OCI-LY7 (cell line): ENCODE results near the gene AP3S2. TPM values are rescaled to one million over a fixed set of nuclear protein-coding genes. Genes with fewer than 3 reads are reported as not detected.

Source experiments
- BruUV-seq: library from RNA; stranded (reverse); fragments of 400-500 nt; replicated peaks from 2 replicates; lab custom pipeline; 2021; lab: Mats Ljungman, UMichigan
- CTCF ChIA-PET: fragments of 300-600 bp; sonication (Branson Sonifier 250); formaldehyde crosslinking; loops from one replicate; lab custom pipeline; 2022; ENCODE audit warnings: antibody characterized with exemption; ENCODE audit not compliant: unreplicated experiment; lab: Charles Lee
- POLR2A ChIA-PET: fragments of 300-600 bp; sonication (Branson Sonifier 250); formaldehyde crosslinking; loops from one replicate; lab custom pipeline; 2022; ENCODE audit warnings: antibody characterized with exemption; lab: Charles Lee
- DNase-seq: peaks from one replicate; pipeline ENCODE4 v3.0.0-alpha.2; 2015; ENCODE audit warnings: low spot score
- H2AFZ ChIP-seq: fragments of 200-600 bp; sonication (generic), shearing (Covaris generic); 2 replicates; pipeline ENCODE4 v1.6.1; 2014; ENCODE audit warnings: mild to moderate bottlenecking, antibody characterized with exemption, low read length, moderate library complexity
- H3K27ac ChIP-seq: fragments of 200-600 bp; sonication (generic); 2 replicates; pipeline ENCODE4 v1.5.1; 2014; ENCODE audit warnings: mixed run types, low read depth, mild to moderate bottlenecking, moderate library complexity, low read length, inconsistent platforms; ENCODE audit not compliant: poor library complexity, severe bottlenecking
- H3K36me3 ChIP-seq: fragments of 200-600 bp; sonication (generic); 2 replicates; pipeline ENCODE4 v1.6.1; 2014; ENCODE audit warnings: mild to moderate bottlenecking, antibody characterized with exemption, low read length, moderate library complexity, mixed read lengths; ENCODE audit not compliant: insufficient read depth
- H3K4me1 ChIP-seq: fragments of 200-600 bp; sonication (generic); 2 replicates; pipeline ENCODE4 v1.5.1; 2014; ENCODE audit warnings: mild to moderate bottlenecking, low read length; ENCODE audit not compliant: insufficient read depth, poor library complexity, severe bottlenecking
- H3K4me2 ChIP-seq: fragments of 200-600 bp; sonication (generic); 2 replicates; pipeline ENCODE4 v1.6.1; 2014; ENCODE audit warnings: mild to moderate bottlenecking, low read length
- H3K4me3 ChIP-seq: fragments of 200-600 bp; sonication (generic); 2 replicates; pipeline ENCODE4 v1.5.1; 2014; ENCODE audit warnings: mild to moderate bottlenecking, low read depth, low read length; ENCODE audit not compliant: poor library complexity, severe bottlenecking
- H3K79me2 ChIP-seq: fragments of 200-600 bp; sonication (generic); 2 replicates; pipeline ENCODE4 v1.6.1; 2016; ENCODE audit warnings: low read depth, mild to moderate bottlenecking, low read length, moderate library complexity, mixed read lengths; ENCODE audit not compliant: insufficient read depth
- H3K9me2 ChIP-seq: fragments of 200-600 bp; sonication (generic); 2 replicates; pipeline ENCODE4 v1.6.1; 2016; ENCODE audit warnings: mild to moderate bottlenecking, low read length, mixed read lengths; ENCODE audit not compliant: insufficient read depth
- H3K9me3 ChIP-seq: fragments of 200-600 bp; sonication (generic); 2 replicates; pipeline ENCODE4 v1.6.1; 2014; ENCODE audit warnings: mild to moderate bottlenecking, mixed run types, low read length, mixed read lengths
- H4K20me1 ChIP-seq: fragments of 200-600 bp; sonication (generic); 2 replicates; pipeline ENCODE4 v1.6.1; 2014; ENCODE audit warnings: mild to moderate bottlenecking, antibody characterized with exemption, low read length, moderate library complexity, mixed read lengths; ENCODE audit not compliant: insufficient read depth
- EZH2phosphoT487 ChIP-seq: fragments of 200-600 bp; sonication (generic); IDR thresholded peaks from 2 replicates; pipeline ENCODE4 v1.6.1; 2018; ENCODE audit warnings: low read depth, borderline replicate concordance, mild to moderate bottlenecking, mixed run types, antibody characterized with exemption, low read length, moderate library complexity, mixed read lengths
- intact Hi-C: fragments of 100-400 bp; cut with micrococcal nuclease; formaldehyde crosslinking; loops from one replicate; pipeline ENCODE4 v1.10.0; 2022; ENCODE audit not compliant: unreplicated experiment
- total RNA-seq, 2 experiments: library from RNA; depleted of rRNA in 1 of 2; stranded (reverse); fragments of >200 nt in 1 of 2; shearing (Covaris generic) in 1 of 2; gene quantifications; 2 replicates each; pipeline ENCODE4 v1.2.3, GENCODE V29; 2014 to 2022
- TF ChIP-seq, protein P1 (sequence below): fragments of 200-600 bp; sonication (generic); conservative IDR thresholded peaks from 2 replicates; pipeline ENCODE4 v1.5.1; 2014; ENCODE audit warnings: mild to moderate bottlenecking, antibody characterized with exemption, low read length, moderate library complexity, mixed read lengths

AP3S2 gene
- total RNA-seq, 2 experiments from 2014 or later, result 20.8 to 30.4 TPM

DNA sequence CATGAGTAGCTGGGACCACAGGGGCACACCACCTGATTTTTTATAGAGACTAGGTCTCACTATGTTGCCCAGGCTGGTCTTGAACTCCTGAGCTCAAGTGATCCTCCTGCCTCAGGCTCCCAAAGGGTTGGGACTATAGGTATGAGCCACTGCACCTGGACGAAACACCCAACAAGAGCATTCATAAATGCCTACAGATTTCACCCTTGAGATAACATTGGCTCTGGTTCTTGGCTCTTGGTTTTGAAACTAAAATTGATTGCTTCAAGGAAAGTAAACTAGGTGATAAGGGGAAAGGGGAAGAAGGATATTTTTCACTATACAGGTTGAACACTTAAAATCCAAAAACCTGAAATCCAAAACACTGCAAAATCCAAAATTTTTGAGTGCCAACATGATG is 10.3 kb downstream of the AP3S2 start:
- no peaks in the 10 kb centered on the region for H3K4me1 ChIP-seq
- H3K4me2 ChIP-seq, result no peak overlapping the region
- DNase-seq, result no peak
- no peak overlapping the region for H3K27ac ChIP-seq
- H3K9me3 ChIP-seq, result no peaks in the 10 kb centered on the region
- peaks cover 62% of the 10 kb centered on the region for H3K36me3 ChIP-seq
- ChIA-PET CTCF (no interaction called here), POLR2A (no interaction called here)
- no peaks in the 10 kb centered on the region for H3K79me2 ChIP-seq
- no peak for TF ChIP-seq EZH2phosphoT487
- TF ChIP-seq, protein P1, sequence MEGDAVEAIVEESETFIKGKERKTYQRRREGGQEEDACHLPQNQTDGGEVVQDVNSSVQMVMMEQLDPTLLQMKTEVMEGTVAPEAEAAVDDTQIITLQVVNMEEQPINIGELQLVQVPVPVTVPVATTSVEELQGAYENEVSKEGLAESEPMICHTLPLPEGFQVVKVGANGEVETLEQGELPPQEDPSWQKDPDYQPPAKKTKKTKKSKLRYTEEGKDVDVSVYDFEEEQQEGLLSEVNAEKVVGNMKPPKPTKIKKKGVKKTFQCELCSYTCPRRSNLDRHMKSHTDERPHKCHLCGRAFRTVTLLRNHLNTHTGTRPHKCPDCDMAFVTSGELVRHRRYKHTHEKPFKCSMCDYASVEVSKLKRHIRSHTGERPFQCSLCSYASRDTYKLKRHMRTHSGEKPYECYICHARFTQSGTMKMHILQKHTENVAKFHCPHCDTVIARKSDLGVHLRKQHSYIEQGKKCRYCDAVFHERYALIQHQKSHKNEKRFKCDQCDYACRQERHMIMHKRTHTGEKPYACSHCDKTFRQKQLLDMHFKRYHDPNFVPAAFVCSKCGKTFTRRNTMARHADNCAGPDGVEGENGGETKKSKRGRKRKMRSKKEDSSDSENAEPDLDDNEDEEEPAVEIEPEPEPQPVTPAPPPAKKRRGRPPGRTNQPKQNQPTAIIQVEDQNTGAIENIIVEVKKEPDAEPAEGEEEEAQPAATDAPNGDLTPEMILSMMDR, result no peak
- H2AFZ ChIP-seq, result no peak overlapping the region
- no TSS peak for BruUV-seq
- no peaks in the 10 kb centered on the region for H3K9me2 ChIP-seq
- no peak overlapping the region for H3K4me3 ChIP-seq
- intact Hi-C loops, result no loop called here
- no peaks in the 10 kb centered on the region for H4K20me1 ChIP-seq

DNA sequence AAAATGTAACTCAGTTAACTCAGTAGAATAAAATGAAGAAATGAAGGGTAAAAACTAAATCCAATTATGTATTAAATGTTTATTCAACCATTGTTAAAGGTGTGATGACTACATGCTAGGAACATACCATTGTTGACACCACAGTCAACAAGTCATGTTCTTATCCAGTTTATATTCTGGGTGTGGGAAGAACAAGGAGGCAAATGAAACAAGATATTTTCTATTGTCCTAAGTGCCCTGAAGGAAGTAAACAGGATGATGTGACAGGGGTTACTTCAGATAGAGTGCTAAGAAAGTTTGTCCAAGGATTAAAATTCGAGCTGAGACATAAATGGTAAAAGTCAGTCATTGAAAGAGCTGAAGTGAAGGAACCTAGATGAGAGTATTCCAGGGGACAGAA is 13.1 kb downstream of the AP3S2 start:
- Histone ChIP-seq H3K9me2 (no peaks in the 10 kb centered on the region), H2AFZ (no peak overlapping the region), H4K20me1 (no peaks in the 10 kb centered on the region), H3K27ac (no peak overlapping the region), H3K4me1 (no peaks in the 10 kb centered on the region), H3K9me3 (no peaks in the 10 kb centered on the region), H3K4me3 (no peak overlapping the region), H3K79me2 (no peaks in the 10 kb centered on the region), H3K36me3 (peaks cover 65% of the 10 kb centered on the region), H3K4me2 (no peak overlapping the region)
- no peak for TF ChIP-seq EZH2phosphoT487
- TF ChIP-seq, protein P1, result no peak
- ChIA-PET POLR2A (interaction anchor here (0.5 kb wide), 1 partner anchor 371 kb away, joined by 3 read pairs; no protein-coding TSS in a partner anchor), CTCF (no interaction called here)
- no TSS peak for BruUV-seq
- intact Hi-C loops, result no loop called here
- DNase-seq, result no peak

DNA sequence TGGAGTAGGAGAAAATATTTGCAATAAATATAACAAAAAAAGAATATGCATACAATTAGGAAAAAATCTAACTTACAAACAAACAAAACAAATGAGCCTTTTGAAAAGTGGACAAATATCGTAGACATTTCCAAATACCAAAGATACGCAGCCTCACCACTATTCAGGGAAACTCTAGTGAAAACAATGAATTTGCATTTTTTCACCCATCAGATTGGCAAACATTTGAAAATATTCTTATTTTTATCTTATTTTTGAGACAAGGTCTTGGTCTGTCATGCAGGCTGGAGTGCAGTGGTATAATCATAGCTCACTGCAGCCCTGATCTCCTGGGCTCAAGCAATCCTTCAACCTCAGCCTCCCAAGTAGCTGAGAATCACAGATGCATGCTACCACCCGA is 15.5 kb downstream of the AP3S2 start:
- intact Hi-C loops, result no loop called here
- no peaks in the 10 kb centered on the region for H3K9me3 ChIP-seq
- CTCF ChIA-PET, result no interaction called here
- no peak for TF ChIP-seq EZH2phosphoT487
- TF ChIP-seq, protein P1, result no peak
- H3K79me2 ChIP-seq, result no peaks in the 10 kb centered on the region
- POLR2A ChIA-PET, result no interaction called here
- no peaks in the 10 kb centered on the region for H3K9me2 ChIP-seq
- H3K36me3 ChIP-seq, result peaks cover 50% of the 10 kb centered on the region
- no peak overlapping the region for H3K4me3 ChIP-seq
- no peak for DNase-seq
- peaks cover 5% of the 10 kb centered on the region for H3K4me1 ChIP-seq
- no peak overlapping the region for H3K27ac ChIP-seq
- no TSS peak for BruUV-seq
- no peak overlapping the region for H3K4me2 ChIP-seq
- no peak overlapping the region for H2AFZ ChIP-seq
- no peaks in the 10 kb centered on the region for H4K20me1 ChIP-seq
